Stimulated activated CD8-positive, alpha-beta memory T cell treated with anti-CD3 and anti-CD28 coated beads, Interleukin-4, amount 100 ng/mL, for 4 hours (primary cell): ENCODE measurements around the gene RRAGA.
"Not testable (repeated sequence)": the region's sequence is repeated elsewhere in the genome, so short reads cannot be mapped to it uniquely, and the experiment has no call there.

Experiments
- DNase-seq, 2 donors: peaks; one replicate each; pipeline ENCODE4 v3.0.0-alpha.2; 2020; ENCODE audit warnings: low read depth in 2 of 2, low spot score in 1 of 2

RRAGA gene, protein sequence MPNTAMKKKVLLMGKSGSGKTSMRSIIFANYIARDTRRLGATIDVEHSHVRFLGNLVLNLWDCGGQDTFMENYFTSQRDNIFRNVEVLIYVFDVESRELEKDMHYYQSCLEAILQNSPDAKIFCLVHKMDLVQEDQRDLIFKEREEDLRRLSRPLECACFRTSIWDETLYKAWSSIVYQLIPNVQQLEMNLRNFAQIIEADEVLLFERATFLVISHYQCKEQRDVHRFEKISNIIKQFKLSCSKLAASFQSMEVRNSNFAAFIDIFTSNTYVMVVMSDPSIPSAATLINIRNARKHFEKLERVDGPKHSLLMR

DNA sequence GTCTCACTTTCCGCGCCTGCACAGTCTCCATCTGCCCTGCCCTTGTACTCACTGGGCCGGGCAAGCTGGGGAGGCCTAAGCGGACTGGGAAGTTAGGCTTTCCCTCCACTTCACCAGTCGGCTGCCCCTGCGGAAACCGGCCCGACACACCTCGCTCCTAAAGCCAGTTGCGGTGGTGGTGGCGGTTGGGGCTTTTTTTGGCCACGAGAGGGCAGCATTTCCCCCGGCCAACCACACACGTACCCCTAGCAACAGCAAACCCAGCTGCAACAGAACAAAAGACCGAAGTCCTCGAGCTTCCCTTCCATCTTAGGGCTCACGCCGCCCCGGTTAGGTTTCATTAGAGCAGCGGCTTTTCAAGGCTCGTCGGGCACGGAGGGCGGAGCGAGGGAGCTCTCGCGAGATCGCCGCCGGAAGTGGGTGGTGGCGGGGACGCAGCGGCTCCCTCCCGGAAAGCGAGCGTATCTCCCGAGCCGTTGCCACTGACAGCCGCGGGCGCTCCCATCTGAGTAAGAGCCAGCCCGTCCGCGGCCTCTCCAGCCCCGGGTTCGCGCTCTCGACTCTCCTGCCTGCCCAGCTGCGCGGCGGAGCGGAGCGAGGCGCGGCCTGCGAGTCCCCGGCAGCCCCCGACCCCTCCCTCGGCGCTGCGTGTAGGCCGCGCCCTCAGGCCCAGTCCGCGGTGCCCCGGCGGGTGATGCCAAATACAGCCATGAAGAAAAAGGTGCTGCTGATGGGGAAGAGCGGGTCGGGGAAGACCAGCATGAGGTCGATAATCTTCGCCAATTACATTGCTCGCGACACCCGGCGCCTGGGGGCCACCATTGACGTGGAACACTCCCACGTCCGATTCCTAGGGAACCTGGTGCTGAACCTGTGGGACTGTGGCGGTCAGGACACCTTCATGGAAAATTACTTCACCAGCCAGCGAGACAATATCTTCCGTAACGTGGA is at the start of gene RRAGA:
RRAGA (plus strand) TSS at position 462 of the 951 bp plus-strand sequence; CDS start at position 695, 233 bp downstream.
- peak; percentile 82 to 85 for DNase-seq

DNA sequence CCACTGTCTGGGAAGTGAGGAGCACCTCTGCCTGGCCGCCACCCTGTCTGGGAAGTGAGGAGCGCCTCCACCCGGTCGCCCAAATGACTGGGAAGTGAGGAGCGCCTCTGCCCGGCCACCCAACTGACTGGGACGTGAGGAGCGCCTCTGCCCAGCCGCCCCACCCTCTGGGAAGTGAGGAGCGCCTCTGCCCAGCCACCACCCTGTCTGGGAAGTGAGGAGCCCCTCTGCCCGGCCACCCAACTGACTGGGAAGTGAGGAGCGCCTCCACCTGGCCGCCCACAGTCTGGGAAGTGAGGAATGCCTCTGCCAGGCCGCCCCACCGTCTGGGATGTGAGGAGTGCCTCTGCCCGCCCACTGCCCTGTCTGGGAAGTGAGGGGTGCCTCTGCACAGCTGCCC is 49.1 kb upstream of the RRAGA start:
- DNase-seq, result no peak

DNA sequence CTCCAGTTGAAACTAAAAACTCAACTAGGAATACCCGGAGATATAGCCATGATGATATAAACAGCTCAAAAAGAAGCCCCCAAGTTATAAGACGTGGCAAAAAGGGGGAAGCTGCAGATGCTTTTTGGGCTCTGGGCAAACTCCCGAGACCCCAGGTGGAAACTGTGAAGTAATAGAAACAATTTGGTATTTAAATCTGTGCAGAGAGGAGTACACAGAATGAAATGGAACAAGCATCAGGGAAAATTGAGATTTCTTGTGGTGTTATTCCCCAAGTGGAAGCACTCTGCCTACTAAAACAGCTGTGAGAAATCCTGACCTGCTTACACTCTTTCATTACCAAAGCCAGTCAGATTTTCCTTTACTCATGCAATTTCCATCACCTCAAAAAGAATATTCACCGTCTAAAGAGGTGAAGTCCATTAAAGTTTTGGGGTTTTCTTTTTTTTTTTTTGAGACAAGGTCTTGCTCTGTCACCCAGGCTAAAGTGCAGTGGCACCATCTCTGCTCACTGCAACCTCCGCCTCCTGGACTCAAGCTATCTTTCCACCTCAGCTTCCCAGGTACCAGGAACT is 39.7 kb upstream of the RRAGA start:
- no peak for DNase-seq

DNA sequence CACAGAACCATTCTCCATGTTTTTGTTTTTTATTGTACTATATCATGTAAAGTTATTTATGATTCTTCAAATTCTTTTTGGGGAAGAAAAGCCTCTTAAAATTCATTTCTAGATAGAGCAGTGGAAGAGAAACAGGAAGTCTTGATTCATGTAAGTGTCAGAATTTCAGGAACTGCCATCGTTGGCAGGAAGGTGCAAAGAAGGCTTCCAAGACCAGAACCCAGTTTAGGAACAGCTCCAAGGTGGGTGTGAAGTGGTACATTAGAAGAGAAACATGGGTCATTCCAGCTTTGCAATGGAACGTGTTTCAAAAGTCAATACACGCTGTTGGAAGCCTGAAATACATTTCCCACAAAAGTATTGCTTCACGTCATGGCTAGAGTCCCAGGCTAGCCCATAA is 31.0 kb upstream of the RRAGA start:
- no peak for DNase-seq

DNA sequence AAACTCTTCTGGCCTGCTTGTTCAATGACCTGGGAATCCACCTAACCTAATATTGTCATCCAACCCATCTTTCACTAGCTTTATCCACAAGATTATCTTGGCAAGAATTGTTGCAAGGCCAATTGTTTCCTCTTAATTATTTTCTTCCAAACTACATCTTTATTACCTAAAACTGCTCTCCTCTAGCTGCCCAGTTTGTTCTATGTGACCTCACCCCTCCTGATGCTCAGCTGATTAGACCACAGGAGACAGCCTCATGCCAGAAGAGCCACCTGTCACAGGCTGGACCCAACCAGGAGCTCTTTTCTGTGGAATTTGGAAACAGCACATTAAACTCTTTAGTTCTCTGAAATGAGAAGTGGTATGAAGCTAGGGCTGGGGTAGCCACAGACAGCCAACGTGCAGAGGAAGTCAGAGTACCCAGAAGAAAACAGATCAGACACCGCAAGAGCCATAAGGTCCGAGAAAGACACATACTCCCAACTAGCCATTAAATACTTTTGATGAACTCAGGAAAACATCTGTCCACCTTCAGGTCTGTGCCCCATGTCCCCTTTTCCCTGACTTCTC is 28.3 kb upstream of the RRAGA start:
- DNase-seq, result no peak

DNA sequence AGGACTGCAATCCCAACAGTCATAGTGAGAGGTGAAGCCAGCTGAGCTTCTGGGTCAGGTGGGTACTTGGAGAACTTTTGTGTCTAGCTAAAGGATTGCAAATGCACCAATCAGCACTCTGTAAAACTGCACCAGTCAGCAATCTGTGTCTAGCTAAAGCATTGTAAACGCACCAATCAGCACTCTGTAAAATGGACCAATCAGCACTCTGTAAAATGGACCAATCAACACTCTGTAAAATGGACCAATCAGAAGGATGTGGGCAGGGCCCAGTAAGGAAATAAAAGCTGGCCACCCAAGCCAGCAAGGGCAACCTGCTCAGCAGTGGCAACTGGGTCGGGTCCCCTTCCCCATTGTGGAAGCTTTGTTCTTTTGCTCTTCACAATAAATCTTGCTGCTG is 27.6 kb upstream of the RRAGA start:
- not testable (repeated sequence) for DNase-seq

DNA sequence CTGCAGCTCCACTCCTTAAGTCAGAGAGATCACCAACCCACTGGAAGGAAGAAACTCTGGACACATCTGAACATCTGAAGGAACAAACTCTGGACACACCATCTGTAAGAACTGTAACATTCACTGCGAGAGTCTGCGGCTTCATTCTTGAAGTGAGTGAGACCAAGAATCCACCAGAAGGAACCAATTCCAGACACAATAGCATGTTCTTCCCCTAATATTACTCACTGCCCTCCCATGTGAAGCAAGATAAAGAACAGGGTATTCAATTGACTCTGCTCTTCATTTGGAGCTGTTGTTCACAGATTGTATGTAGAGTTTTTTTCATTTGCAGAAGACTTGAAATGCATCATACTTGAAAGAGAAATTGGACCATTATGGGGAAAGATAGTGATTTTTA is 27.0 kb upstream of the RRAGA start:
- DNase-seq, result no peak

DNA sequence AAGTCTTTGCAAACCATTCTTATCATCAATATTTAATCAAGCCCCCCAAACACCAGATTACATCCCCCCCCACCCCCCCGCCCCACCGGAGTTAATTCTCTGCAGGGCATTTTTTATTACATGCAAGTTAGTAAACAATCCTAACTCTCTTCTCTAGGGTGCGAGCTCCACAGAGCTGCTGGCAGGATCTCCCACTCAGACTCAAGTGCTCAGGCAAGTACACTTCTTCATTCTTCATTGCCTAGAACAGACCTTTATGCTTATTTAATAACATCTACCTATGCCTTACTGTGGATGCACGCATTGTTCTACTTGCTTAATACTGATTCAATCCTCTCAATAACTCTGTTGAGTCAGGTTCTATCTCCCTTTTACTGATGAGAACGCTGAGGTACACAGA is 26.1 kb upstream of the RRAGA start:
- no peak for DNase-seq

DNA sequence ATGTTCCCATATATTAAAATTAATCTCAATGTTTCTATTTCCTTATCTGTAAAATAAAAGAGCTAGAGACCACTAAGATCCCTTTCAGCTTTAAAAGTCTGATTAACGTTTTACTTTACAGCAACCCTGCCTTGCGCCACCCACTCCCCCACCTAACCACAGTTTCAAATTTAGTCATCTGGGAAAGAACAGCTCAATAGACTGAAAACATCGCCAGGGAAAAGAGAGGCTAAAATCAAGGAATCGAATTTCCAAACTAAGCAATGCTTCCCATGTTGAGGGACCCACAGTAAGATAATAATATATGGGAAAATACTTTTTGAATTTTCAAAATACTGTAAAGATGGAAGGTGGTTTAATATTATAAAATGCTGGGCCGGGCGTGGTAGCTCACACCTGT is 22.9 kb upstream of the RRAGA start:
- DNase-seq, result no peak

DNA sequence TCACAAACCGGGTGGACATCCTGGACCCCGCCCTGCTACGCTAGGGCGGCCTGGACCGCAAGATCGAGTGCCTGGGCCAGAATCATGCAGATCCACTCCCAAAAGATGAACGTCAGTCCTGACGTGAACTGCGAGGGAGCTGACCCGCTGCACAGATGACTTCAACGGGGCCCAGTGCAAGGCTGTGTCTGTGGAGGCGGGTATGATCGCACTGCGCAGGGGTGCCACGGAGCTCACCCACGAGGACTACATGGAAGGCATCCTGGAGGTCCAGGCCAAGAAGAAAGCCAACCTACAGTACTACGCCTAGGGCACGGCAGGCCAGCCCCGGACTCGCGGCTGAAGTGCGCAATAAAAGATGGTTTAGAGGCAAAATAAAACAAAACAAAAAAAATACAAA is 21.4 kb upstream of the RRAGA start:
- no peak for DNase-seq

DNA sequence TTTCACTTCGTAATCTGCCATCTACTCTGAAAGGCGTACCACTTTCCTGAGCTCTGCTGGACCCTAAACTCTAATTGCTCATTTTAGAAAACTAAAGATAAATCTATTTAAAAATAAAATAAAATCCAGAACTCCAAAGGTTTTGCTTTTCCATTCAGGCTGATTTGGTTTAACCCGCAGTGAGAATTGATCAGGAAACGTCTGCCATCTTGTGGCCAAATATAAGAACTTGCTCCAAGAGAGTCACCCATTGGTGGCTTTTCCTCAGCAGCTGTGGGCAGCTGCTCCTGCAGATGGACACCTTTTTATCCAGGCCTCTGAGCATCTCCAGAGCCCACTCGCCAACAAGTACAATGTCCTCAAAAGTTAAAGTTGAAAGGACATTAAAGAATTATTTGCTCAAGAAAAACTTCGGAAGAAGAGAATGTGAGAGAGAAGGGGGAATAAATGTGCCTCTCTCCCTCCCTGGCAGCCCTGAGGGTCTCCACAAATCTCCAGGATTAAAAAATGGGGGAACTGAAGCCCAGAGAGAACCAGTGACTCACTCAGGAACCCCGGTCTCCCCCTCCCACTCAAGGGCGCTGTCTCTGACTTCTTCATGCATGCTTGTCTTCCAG is 20.3 kb upstream of the RRAGA start:
- DNase-seq, result no peak

DNA sequence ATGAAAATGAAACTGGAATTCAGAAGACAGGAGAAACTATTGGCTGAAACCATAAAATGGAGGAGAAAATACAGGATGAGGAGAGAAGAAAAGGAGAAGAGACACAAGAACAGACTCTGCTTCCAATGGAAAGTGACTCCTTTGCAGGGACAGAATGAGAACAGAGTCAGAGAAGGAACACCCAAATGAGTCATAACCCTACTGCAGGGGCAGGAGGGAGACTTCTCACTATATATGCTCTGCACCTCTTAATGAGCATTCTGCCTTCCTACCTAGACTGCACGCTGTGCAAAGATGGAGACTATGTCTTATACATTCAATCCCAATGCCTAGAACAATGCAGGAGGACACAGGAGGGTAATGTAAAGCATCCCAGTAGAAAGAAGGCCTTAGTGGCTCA is 18.3 kb upstream of the RRAGA start:
- no peak for DNase-seq

DNA sequence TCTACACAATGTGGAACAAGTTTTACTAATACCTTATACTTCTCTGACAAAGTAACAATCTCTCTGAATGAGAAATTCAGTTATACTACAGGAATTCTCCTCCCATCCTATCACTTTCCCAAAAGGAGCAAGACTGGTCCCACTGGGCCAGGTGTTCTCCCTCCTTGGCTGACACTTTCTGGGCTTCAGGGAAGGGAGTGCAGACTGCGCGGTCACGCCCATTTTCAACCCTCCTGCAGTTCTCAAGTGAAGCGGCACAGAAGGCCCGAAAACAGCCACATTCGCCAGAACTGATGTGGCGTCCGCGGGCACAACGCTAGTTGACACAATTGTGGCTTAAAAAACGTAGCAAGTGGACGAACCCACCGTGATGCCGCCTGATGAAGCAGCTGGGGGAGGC is 16.8 kb upstream of the RRAGA start:
- no peak for DNase-seq

DNA sequence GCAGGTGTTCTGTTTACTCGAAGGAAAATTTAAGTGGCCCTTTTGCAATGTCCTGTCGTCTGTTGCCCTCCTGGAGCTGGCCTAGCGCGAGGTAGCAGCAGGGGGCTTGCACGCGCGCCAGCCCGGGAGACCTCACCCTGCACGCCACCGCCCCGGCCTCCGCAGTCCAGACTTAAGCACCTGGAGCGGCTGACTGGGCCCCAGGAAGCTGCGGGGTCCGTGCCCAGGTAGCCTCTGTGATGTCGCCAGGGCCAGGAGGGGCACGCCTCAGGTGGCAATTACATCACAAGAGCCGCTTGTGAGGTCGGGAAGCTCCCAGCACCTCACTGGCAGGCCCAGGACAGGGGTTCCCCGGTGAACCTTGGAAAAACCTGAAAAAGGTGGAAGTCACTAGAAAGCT is 16.2 kb upstream of the RRAGA start, which contains the start of gene SAXO1:
SAXO1 (minus strand) TSS at position 195 of the 400 bp plus-strand sequence. CDS start 301 bp downstream, outside the sequence.
- DNase-seq, result no peak

DNA sequence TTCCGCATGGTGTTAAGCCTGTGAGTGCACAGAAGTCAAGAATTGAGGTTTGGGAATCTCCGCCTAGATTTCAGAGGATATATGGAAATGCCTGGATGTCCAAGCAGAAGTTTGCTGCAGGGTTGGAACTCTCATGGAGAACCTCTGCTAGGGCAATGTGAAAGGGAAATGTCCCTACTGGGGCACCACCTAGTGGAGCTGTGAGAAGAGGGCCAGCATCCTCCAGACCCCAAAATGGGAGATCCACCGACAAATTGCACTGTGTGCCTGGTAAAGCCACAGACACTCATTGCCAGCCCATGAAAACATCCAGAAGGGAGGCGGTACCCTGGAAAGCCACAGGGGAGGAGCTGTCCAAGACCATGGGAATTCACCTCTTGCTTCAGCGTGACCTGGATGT is 12.6 kb upstream of the RRAGA start:
- DNase-seq, result no peak

DNA sequence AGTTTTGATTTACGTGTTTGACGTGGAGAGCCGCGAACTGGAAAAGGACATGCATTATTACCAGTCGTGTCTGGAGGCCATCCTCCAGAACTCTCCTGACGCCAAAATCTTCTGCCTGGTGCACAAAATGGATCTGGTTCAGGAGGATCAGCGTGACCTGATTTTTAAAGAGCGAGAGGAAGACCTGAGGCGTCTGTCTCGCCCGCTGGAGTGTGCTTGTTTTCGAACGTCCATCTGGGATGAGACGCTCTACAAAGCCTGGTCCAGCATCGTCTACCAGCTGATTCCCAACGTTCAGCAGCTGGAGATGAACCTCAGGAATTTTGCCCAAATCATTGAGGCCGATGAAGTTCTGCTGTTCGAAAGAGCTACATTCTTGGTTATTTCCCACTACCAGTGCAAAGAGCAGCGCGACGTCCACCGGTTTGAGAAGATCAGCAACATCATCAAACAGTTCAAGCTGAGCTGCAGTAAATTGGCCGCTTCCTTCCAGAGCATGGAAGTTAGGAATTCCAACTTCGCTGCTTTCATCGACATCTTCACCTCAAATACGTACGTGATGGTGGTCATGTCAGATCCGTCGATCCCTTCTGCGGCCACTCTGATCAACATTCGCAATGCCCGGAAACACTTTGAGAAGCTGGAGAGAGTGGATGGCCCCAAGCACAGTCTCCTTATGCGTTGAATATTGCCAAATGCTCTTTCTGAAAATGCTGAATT is 850 bp downstream of the RRAGA start:
- no peak for DNase-seq

DNA sequence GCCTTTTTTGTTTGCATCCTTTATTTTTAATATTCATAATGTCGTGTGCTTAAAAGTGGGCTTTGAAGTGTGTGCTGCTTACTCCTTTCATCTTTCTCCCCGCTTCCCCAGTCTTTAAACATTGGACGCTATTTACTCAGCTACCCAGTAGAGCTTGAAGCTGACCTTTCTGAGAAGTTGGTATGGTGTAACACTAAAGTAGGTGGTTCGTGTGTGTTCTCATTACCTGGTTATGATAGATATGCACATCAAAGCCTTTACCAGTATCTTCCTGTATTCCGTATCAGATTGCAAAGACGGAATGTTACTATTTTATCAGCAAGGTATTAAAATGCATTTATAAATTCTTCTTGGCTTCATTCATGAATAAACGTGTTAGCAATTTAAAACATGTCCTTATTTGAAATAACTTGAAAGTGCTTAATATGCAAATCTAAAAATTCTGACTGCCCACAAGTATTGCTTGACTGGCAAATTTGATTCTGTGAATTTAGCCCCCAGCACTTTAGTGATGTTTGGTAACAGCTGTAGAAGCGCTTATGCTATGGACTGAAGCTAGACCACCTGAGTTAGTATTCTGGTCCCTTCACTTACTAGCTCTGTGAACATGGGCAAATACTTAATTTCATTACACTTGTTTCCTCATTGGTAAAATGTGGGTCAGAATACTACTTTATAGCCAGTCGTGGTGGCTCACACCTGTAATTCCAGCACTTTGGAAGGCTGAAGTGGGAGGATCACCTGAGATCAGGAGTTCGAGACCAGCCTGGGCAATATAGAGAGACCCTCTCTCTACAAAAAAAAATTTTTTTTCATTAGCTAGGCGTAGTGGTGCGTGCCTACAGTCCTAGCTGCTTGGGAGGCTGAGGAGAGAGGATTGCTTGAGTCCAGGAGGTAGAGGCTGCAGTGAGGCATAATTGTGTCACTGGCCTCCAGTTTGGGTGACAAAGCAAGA is 1.7 kb downstream of the RRAGA start:
- no peak for DNase-seq

DNA sequence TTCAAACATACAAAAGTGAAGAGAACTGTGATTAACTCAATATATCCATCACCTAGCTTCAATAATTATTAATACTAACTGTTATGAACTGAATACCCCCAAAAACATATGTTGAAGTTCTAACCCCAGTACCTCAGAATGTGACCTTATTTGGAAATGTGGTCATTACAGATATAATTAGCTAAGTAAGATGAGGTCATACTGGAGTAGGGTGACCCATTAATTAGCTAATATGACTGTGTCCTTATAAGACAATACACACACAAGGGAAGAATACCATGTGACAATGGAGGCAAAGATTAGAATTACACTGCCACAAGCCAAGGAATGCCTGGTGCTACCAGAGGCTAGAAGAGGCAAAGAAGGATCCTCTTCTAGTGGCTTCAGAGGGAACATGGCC is 7.8 kb downstream of the RRAGA start:
- no peak for DNase-seq

DNA sequence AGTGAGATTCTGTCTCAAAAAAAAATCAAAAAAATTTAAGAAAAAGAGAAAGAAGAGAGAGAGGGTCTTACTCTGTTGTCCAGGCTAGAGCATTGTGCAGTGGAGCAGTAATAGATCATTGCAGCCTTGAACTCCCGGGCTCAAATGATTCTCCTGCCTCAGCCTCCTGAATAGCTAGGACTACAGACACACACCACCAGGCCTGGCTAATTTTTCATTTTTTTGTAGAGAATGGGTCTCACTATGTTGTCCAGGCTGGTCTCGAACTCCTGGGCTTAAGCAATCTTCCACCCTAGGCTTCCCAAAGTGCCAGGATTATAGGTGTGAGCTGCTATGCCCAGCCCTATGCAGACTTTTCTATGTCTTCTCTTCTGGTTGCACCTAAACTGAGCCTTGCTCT is 25.0 kb downstream of the RRAGA start:
- no peak for DNase-seq
